HG03064 (cell line): Measurements from ENCODE around the gene HTT.
"Not testable (repeated sequence)": the region's sequence is repeated elsewhere in the genome, so short reads cannot be mapped to it uniquely, and the experiment has no call there.

Experiments
- ATAC-seq: cut with Tn5 transposase; IDR thresholded peaks from one replicate; pipeline ENCODE4 v1.9.1; 2021; ENCODE audit warnings: low read depth; ENCODE audit not compliant: unreplicated experiment

Gene HTT

GRCh38 chr4:3075652-3075981, 1.1 kb downstream of the HTT start:
- no peak for ATAC-seq

- ATAC-seq = no peak
These were observed 3.3 kb downstream of the HTT start for GRCh38 chr4:3077796-3078195.

- no peak for ATAC-seq
These were observed 5.2 kb downstream of the HTT start for GRCh38 chr4:3079694-3080123.

GRCh38 chr4:3082925-3083515, 8.5 kb downstream of the HTT start:
- no peak for ATAC-seq

- no peak for ATAC-seq
These were observed 9.3 kb downstream of the HTT start for GRCh38 chr4:3083732-3084131.

GRCh38 chr4:3085948-3086670, 11.6 kb downstream of the HTT start:
- no peak for ATAC-seq

GRCh38 chr4:3087115-3087797, 12.8 kb downstream of the HTT start:
- no peak for ATAC-seq

GRCh38 chr4:3091464-3091863, 17.0 kb downstream of the HTT start:
- ATAC-seq = no peak

GRCh38 chr4:3094701-3095100, 20.2 kb downstream of the HTT start:
- ATAC-seq = not testable (repeated sequence)

- no peak for ATAC-seq
These were observed 21.7 kb downstream of the HTT start for GRCh38 chr4:3096202-3096601.

GRCh38 chr4:3098346-3098745, 23.9 kb downstream of the HTT start:
- no peak for ATAC-seq

GRCh38 chr4:3106339-3107186, 32.1 kb downstream of the HTT start:
- peak; percentile 94 for ATAC-seq

GRCh38 chr4:3107271-3107670, 32.8 kb downstream of the HTT start:
- ATAC-seq = no peak

GRCh38 chr4:3107691-3108121, 33.2 kb downstream of the HTT start:
- no peak for ATAC-seq

- ATAC-seq = no peak
These were observed 33.7 kb downstream of the HTT start for GRCh38 chr4:3108211-3108610.

GRCh38 chr4:3111461-3111860, 37.0 kb downstream of the HTT start:
- no peak for ATAC-seq

- no peak for ATAC-seq
These were observed 37.7 kb downstream of the HTT start for GRCh38 chr4:3112201-3112600.

GRCh38 chr4:3112609-3113469, 38.4 kb downstream of the HTT start:
- ATAC-seq = no peak

- no peak for ATAC-seq
These were observed 39.9 kb downstream of the HTT start for GRCh38 chr4:3114377-3114776.

GRCh38 chr4:3115637-3116270, 41.3 kb downstream of the HTT start:
- no peak for ATAC-seq
